PC-9 (cell line): ENCODE data around the gene SGCD. TPM values are rescaled to one million over a fixed set of nuclear protein-coding genes. Genes with fewer than 3 reads are reported as not detected.

Experiments
- BruUV-seq: library from RNA; stranded (reverse); fragments of 400-500 nt; replicated peaks from 2 replicates; lab custom pipeline; 2021; lab: Mats Ljungman, UMichigan
- CTCF ChIA-PET: fragments of 300-600 bp; sonication (Branson Sonifier 250); formaldehyde crosslinking; loops from one replicate; lab custom pipeline; 2022; ENCODE audit warnings: antibody characterized with exemption; lab: Charles Lee
- POLR2A ChIA-PET: fragments of 300-600 bp; sonication (Branson Sonifier 250); formaldehyde crosslinking; loops from one replicate; lab custom pipeline; 2022; ENCODE audit warnings: antibody characterized with exemption; ENCODE audit not compliant: unreplicated experiment; lab: Charles Lee
- DNase-seq, 2 experiments: peaks; one replicate each; pipeline versions ENCODE4 v3.0.0 to v3.0.0-alpha.2; 2015 to 2022; ENCODE audit warnings: mixed read lengths in 1 of 2
- H2AFZ ChIP-seq: fragments of 200-600 bp; sonication (generic); 2 replicates; pipeline ENCODE4 v1.8.1; 2017; ENCODE audit warnings: antibody characterized with exemption
- H3F3A ChIP-seq: fragments of 200-600 bp; sonication (generic); 2 replicates; pipeline ENCODE4 v1.8.1; 2017; ENCODE audit warnings: antibody characterized with exemption, mild to moderate bottlenecking, low read depth; ENCODE audit not compliant: insufficient read depth
- H3K27ac ChIP-seq: fragments of 200-600 bp; sonication (generic); 2 replicates; pipeline ENCODE4 v1.6.1; 2016; ENCODE audit warnings: mixed run types
- H3K27me3 ChIP-seq: fragments of 200-600 bp; sonication (generic); 2 replicates; pipeline ENCODE4 v1.6.1; 2016; ENCODE audit warnings: low read depth, mixed run types; ENCODE audit not compliant: insufficient read depth
- H3K36me3 ChIP-seq: fragments of 200-600 bp; sonication (generic); 2 replicates; pipeline ENCODE4 v1.6.1; 2016; ENCODE audit warnings: low read depth, mixed run types
- H3K4me1 ChIP-seq: fragments of 200-600 bp; sonication (generic); replicated peaks from 2 replicates; pipeline ENCODE4 v1.6.1; 2016; ENCODE audit warnings: mixed run types; ENCODE audit not compliant: insufficient read depth
- H3K4me2 ChIP-seq: fragments of 200-600 bp; sonication (generic); 2 replicates; pipeline ENCODE4 v1.6.1; 2017; ENCODE audit warnings: mixed run types
- H3K4me3 ChIP-seq: fragments of 200-600 bp; sonication (generic); 2 replicates; pipeline ENCODE4 v1.6.1; 2016; ENCODE audit warnings: mixed run types
- H3K79me2 ChIP-seq: fragments of 200-600 bp; sonication (generic); 2 replicates; pipeline ENCODE4 v1.6.1; 2017; ENCODE audit warnings: low read depth, mixed run types
- H3K9me2 ChIP-seq: fragments of 200-600 bp; sonication (generic); 2 replicates; pipeline ENCODE4 v1.8.1; 2017; ENCODE audit warnings: mild to moderate bottlenecking; ENCODE audit not compliant: insufficient read depth
- H3K9me3 ChIP-seq: fragments of 200-600 bp; sonication (generic); 2 replicates; pipeline ENCODE4 v1.8.1; 2016; ENCODE audit warnings: low read depth; ENCODE audit not compliant: insufficient read depth
- H4K20me1 ChIP-seq: fragments of 200-600 bp; sonication (generic); 2 replicates; pipeline ENCODE4 v1.8.1; 2017; ENCODE audit not compliant: insufficient read depth
- CTCF ChIP-seq: fragments of 200-600 bp; sonication (generic); conservative IDR thresholded peaks from 2 replicates; pipeline ENCODE4 v1.6.1; 2017; ENCODE audit warnings: mixed run types, antibody characterized with exemption, mild to moderate bottlenecking, moderate library complexity
- EZH2 ChIP-seq: fragments of 200-600 bp; sonication (generic); IDR thresholded peaks from 2 replicates; pipeline ENCODE4 v1.8.0; 2017; ENCODE audit warnings: antibody characterized with exemption, low read depth
- intact Hi-C: fragments of 100-400 bp; cut with micrococcal nuclease; formaldehyde crosslinking; loops from one replicate; pipeline ENCODE4 v1.10.0; 2022; ENCODE audit not compliant: unreplicated experiment
- total RNA-seq: library from RNA; stranded (reverse); gene quantifications from 2 replicates; pipeline ENCODE4 v1.2.3, GENCODE V29; 2021

SGCD gene
- total RNA-seq, 1 experiment from 2014 or later = not detected

- Histone ChIP-seq H3K36me3 (no peaks in the 10 kb centered on the region), H2AFZ (no peak overlapping the region), H3K27me3 (no peaks in the 10 kb centered on the region), H3K9me3 (no peaks in the 10 kb centered on the region), H3K9me2 (no peaks in the 10 kb centered on the region), H3K4me2 (no peak overlapping the region), H3K4me3 (no peak overlapping the region), H3F3A (no peaks in the 10 kb centered on the region), H3K27ac (no peak overlapping the region), H4K20me1 (no peaks in the 10 kb centered on the region), H3K4me1 (no peaks in the 10 kb centered on the region), H3K79me2 (no peaks in the 10 kb centered on the region)
- ChIA-PET CTCF (no interaction called here), POLR2A (no interaction called here)
- intact Hi-C loops = no loop called here
- BruUV-seq = no TSS peak
- no peak for TF ChIP-seq CTCF
- no peak for TF ChIP-seq EZH2
- DNase-seq = no peak
These were observed 133.5 kb downstream of the SGCD start for GRCh38 chr5:156460471-156460870.

DNA sequence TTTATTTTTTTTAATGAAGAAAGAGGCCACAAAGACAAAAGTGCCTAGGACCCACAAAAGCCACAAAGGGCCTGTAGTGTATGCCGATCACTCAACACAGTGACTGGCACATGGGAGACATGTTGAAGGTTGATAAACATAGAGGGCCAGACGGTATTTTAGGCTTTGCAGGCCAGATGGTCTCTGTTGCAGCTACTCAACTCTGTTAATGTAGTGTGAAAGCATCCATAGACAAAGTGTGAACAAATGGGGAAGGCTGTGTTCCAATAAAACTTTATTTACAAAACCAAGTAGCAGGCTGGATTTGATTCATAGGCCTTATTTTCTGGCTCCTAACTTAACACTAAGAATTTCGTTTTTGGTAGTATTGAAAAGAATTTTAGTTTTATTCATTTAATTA lies 139.9 kb downstream of the SGCD start:
- intact Hi-C loops = no loop called here
- H3K27me3 ChIP-seq = no peaks in the 10 kb centered on the region
- no peaks in the 10 kb centered on the region for H4K20me1 ChIP-seq
- DNase-seq = no peak
- H3K4me3 ChIP-seq = no peak overlapping the region
- BruUV-seq = no TSS peak
- no peak overlapping the region for H3K27ac ChIP-seq
- no peaks in the 10 kb centered on the region for H3K9me2 ChIP-seq
- H3F3A ChIP-seq = no peaks in the 10 kb centered on the region
- TF ChIP-seq CTCF (no peak), EZH2 (no peak)
- H3K4me1 ChIP-seq = no peaks in the 10 kb centered on the region
- ChIA-PET POLR2A (no interaction called here), CTCF (no interaction called here)
- no peaks in the 10 kb centered on the region for H3K9me3 ChIP-seq
- no peaks in the 10 kb centered on the region for H3K36me3 ChIP-seq
- H3K79me2 ChIP-seq = no peaks in the 10 kb centered on the region
- no peak overlapping the region for H2AFZ ChIP-seq
- no peak overlapping the region for H3K4me2 ChIP-seq

GRCh38 chr5:156469636-156470035 lies 142.7 kb downstream of the SGCD start:
- Histone ChIP-seq H3K27me3 (no peaks in the 10 kb centered on the region), H3K9me2 (no peaks in the 10 kb centered on the region), H3K4me2 (no peak overlapping the region), H3K9me3 (no peaks in the 10 kb centered on the region), H3K36me3 (no peaks in the 10 kb centered on the region), H2AFZ (no peak overlapping the region), H3F3A (no peaks in the 10 kb centered on the region), H4K20me1 (no peaks in the 10 kb centered on the region), H3K27ac (no peak overlapping the region), H3K79me2 (no peaks in the 10 kb centered on the region), H3K4me1 (no peaks in the 10 kb centered on the region), H3K4me3 (no peak overlapping the region)
- TF ChIP-seq CTCF (no peak), EZH2 (no peak)
- BruUV-seq = no TSS peak
- DNase-seq = no peak
- ChIA-PET POLR2A (no interaction called here), CTCF (no interaction called here)
- intact Hi-C loops = no loop called here
